Smooth muscle cell (in vitro differentiated cells): ENCODE data around the gene OPN5. TPM values are rescaled to one million over a fixed set of nuclear protein-coding genes. Genes with fewer than 3 reads are reported as not detected.

Experiments used
- DNase-seq: peaks from one replicate; lab custom pipeline; 2025; ENCODE audit not compliant: unreplicated experiment; lab: John Stamatoyannopoulos, UW
- H2AFZ ChIP-seq: fragments of 200-600 bp; sonication (generic); 2 replicates; pipeline ENCODE4 v1.6.0; 2016; ENCODE audit warnings: antibody characterized with exemption, low read depth, mild to moderate bottlenecking
- H3F3A ChIP-seq: fragments of 200-600 bp; sonication (generic); 2 replicates; pipeline ENCODE4 v1.6.0; 2017; ENCODE audit warnings: antibody characterized with exemption, low read depth
- H3K27ac ChIP-seq: fragments of 200-600 bp; sonication (generic); 2 replicates; pipeline ENCODE4 v1.5.1; 2016; ENCODE audit warnings: low read depth, mild to moderate bottlenecking
- H3K27me3 ChIP-seq: fragments of 200-600 bp; sonication (generic); 2 replicates; pipeline ENCODE4 v1.6.1; 2016; ENCODE audit warnings: low read depth, mild to moderate bottlenecking
- H3K36me3 ChIP-seq: fragments of 200-600 bp; sonication (generic); 2 replicates; pipeline ENCODE4 v1.5.1; 2016; ENCODE audit warnings: low read depth
- H3K4me1 ChIP-seq: fragments of 200-600 bp; sonication (generic); 2 replicates; pipeline ENCODE4 v1.5.1; 2016; ENCODE audit warnings: low read depth
- H3K4me2 ChIP-seq: fragments of 200-600 bp; sonication (generic); 2 replicates; pipeline ENCODE4 v1.6.0; 2016; ENCODE audit warnings: mild to moderate bottlenecking
- H3K4me3 ChIP-seq: fragments of 200-600 bp; sonication (generic); 2 replicates; pipeline ENCODE4 v1.5.1; 2016; ENCODE audit warnings: mild to moderate bottlenecking
- H3K79me2 ChIP-seq: fragments of 200-600 bp; sonication (generic); 2 replicates; pipeline ENCODE4 v1.6.0; 2016; ENCODE audit warnings: low read depth, mild to moderate bottlenecking
- H3K9ac ChIP-seq: fragments of 200-600 bp; sonication (generic); 2 replicates; pipeline ENCODE4 v1.6.0; 2016; ENCODE audit warnings: low read depth
- H3K9me3 ChIP-seq: fragments of 200-600 bp; sonication (generic); replicated peaks from 2 replicates; pipeline ENCODE4 v1.5.1; 2016; ENCODE audit warnings: low read depth
- H4K20me1 ChIP-seq: fragments of 200-600 bp; sonication (generic); 2 replicates; pipeline ENCODE4 v1.6.0; 2016; ENCODE audit warnings: low read depth
- CTCF ChIP-seq: fragments of 200-600 bp; sonication (generic); IDR thresholded peaks from 2 replicates; pipeline ENCODE4 v1.5.1; 2017; ENCODE audit warnings: borderline replicate concordance, mild to moderate bottlenecking, antibody characterized with exemption; ENCODE audit not compliant: insufficient read depth, poor library complexity, severe bottlenecking
- WGBS: methylation state at CpG from one replicate; pipeline ENCODE4 v1.1.7; 2016; ENCODE audit warnings: low lambda C conversion rate; 5-methylcytosine and 5-hydroxymethylcytosine counted together
- polyA plus RNA-seq: library from polyadenylated mRNA; unstranded; fragments of >200 nt; fragmentation: Nextera tagmentation; extraction: Ambion mirVana; gene quantifications from 2 replicates; pipeline ENCODE4 v1.2.1, GENCODE V29; 2016
- total RNA-seq: library from RNA; depleted of rRNA; stranded (reverse); fragments of >200 nt; gene quantifications from 2 replicates; pipeline ENCODE4 v1.2.3, GENCODE V29; 2014

OPN5 gene
- total and polyA plus RNA-seq, 2 experiments from 2014 or later = not detected

- Histone ChIP-seq H3K4me1 (no peaks in the 10 kb centered on the region), H3K27me3 (no peaks in the 10 kb centered on the region), H3K27ac (no peak overlapping the region), H3K4me2 (no peak overlapping the region), H3K4me3 (no peak overlapping the region), H2AFZ (no peak overlapping the region), H3K36me3 (no peaks in the 10 kb centered on the region), H3K79me2 (no peaks in the 10 kb centered on the region), H3K9ac (no peak overlapping the region), H3F3A (no peaks in the 10 kb centered on the region), H3K9me3 (no peaks in the 10 kb centered on the region), H4K20me1 (no peaks in the 10 kb centered on the region)
- no peak for TF ChIP-seq CTCF
- DNase-seq = no peak
- whole genome bisulfite sequencing = 67% methylated on average over 7 of the region's 7 CpGs
Observed at GRCh38 chr6:47736083-47736700, 45.6 kb upstream of the OPN5 start.

GRCh38 chr6:47737406-47737805 lies 44.4 kb upstream of the OPN5 start:
- no peak overlapping the region for H3K4me2 ChIP-seq
- no peak for DNase-seq

GRCh38 chr6:47740714-47741113 lies 41.1 kb upstream of the OPN5 start:
- Histone ChIP-seq H3K27ac (no peak overlapping the region), H3K36me3 (no peaks in the 10 kb centered on the region), H3K27me3 (no peaks in the 10 kb centered on the region), H3K9me3 (no peaks in the 10 kb centered on the region), H3K4me1 (no peaks in the 10 kb centered on the region), H3K79me2 (no peaks in the 10 kb centered on the region), H3F3A (no peaks in the 10 kb centered on the region), H4K20me1 (no peaks in the 10 kb centered on the region), H2AFZ (no peak overlapping the region), H3K9ac (no peak overlapping the region), H3K4me3 (no peak overlapping the region), H3K4me2 (no peak overlapping the region)
- no peak for DNase-seq
- no peak for TF ChIP-seq CTCF
- 97% methylated on average over 1 of the region's 1 CpG for WGBS

More at GRCh38 chr6:47737406-47737805, 44.4 kb upstream of the OPN5 start:
- Histone ChIP-seq H3K4me1 (no peaks in the 10 kb centered on the region), H2AFZ (no peak overlapping the region), H3K36me3 (no peaks in the 10 kb centered on the region), H4K20me1 (no peaks in the 10 kb centered on the region), H3F3A (no peaks in the 10 kb centered on the region), H3K79me2 (no peaks in the 10 kb centered on the region), H3K27me3 (no peaks in the 10 kb centered on the region), H3K9me3 (no peaks in the 10 kb centered on the region), H3K9ac (no peak overlapping the region), H3K4me3 (no peak overlapping the region), H3K27ac (no peak overlapping the region)
- no peak for TF ChIP-seq CTCF
- WGBS = 100% methylated on average over 2 of the region's 2 CpGs

- TF ChIP-seq CTCF = no peak
Observed at GRCh38 chr6:47741807-47742206, 40.0 kb upstream of the OPN5 start.

More at GRCh38 chr6:47741807-47742206, 40.0 kb upstream of the OPN5 start:
- Histone ChIP-seq H3K4me1 (no peaks in the 10 kb centered on the region), H3K27ac (no peak overlapping the region), H4K20me1 (no peaks in the 10 kb centered on the region), H3K9ac (no peak overlapping the region), H2AFZ (no peak overlapping the region), H3K79me2 (no peaks in the 10 kb centered on the region), H3K36me3 (no peaks in the 10 kb centered on the region), H3K4me2 (no peak overlapping the region), H3K4me3 (no peak overlapping the region), H3K9me3 (no peaks in the 10 kb centered on the region), H3F3A (no peaks in the 10 kb centered on the region), H3K27me3 (no peaks in the 10 kb centered on the region)
- DNase-seq = no peak
- WGBS = 62% methylated on average over 2 of the region's 2 CpGs
